Measurements from ENCODE around the gene PIGU. TPM values are rescaled to one million over a fixed set of nuclear protein-coding genes. Genes with fewer than 3 reads are reported as not detected.

PIGU gene
- total and polyA plus RNA-seq, 9 of the 15 experiments (the other 6 are each of a cell fraction or from before 2014, with no cell fraction given), result 6.5 to 100 (median 28.1) TPM

GRCh38 chr20:34537651-34538050 is 139.2 kb downstream of the PIGU start:
- Histone ChIP-seq H3K9me3 (replicated peaks; ENCODE audit: control insufficient read depth, insufficient read depth, low read depth, low read length) (no peaks in the 10 kb centered on the region), H3K9ac (ENCODE audit: insufficient read depth in 1 of 2, low read depth in 2 of 2, low read length in 2 of 2) (peak overlapping the region in 1 of 2 experiments; percentile 70; a peak in 1 of 4 replicates), H3K27ac (ENCODE audit: extremely low read depth, low read depth, low read length) (no peak overlapping the region), H3K4me3 (no peak overlapping the region), H3K79me2 (ENCODE audit: control insufficient read depth, insufficient read depth, low read length) (no peaks in the 10 kb centered on the region), H3K4me2 (ENCODE audit: insufficient read depth, low read length) (no peak overlapping the region), H3K9me1 (ENCODE audit: control insufficient read depth, insufficient read depth, low read length) (no peaks in the 10 kb centered on the region), H2AFZ (ENCODE audit: low read depth, low read length) (no peak overlapping the region), H3K36me3 (ENCODE audit: control insufficient read depth, insufficient read depth, low read length) (peaks cover 65% of the 10 kb centered on the region), H4K20me1 (replicated peaks; ENCODE audit: control insufficient read depth, insufficient read depth, low read length) (0 out of 2 replicates have a peak, but pooled peaks cover 2% of the 10 kb centered on the region), H3K4me1 (replicated peaks in 1 of 2; ENCODE audit: control insufficient read depth in 2 of 2, insufficient read depth in 2 of 2, low read length in 2 of 2) (peaks cover 0 to 3% of the 10 kb centered on the region in 2 experiments; a peak in 1 of 5 replicates), H3K27me3 (ENCODE audit: control insufficient read depth in 2 of 2, insufficient read depth in 2 of 2, low read length in 2 of 2) (no peaks in the 10 kb centered on the region)
- in situ Hi-C loops (cut with MboI), result loop anchor here (10.0 kb wide), 1 partner anchor 167 kb away; the partner anchor contains the start of gene TP53INP2
- ATAC-seq (no peak), DNase-seq (ENCODE audit: extremely low read depth in 1 of 4, low spot score in 3 of 4) (no peak), FAIRE-seq (no peak)
- no TSS peak for BruUV-seq (replicated peaks)
- 93% methylated on average over 5 of the region's 8 CpGs for WGBS (ENCODE audit: insufficient coverage, low coverage, missing lambda C conversion rate)
- ChIA-PET POLR2A (interaction anchor here (1.1 to 2.4 kb wide), 2 partner anchors 21 to 235 kb away, joined by 3 to 8 read pairs; partner anchors contain the start of gene DYNLRB1), CTCF (ENCODE audit: low intra/inter-chr PET ratio) (interaction anchor here (0.9 to 1.3 kb wide), 3 partner anchors 167 to 231 kb away, joined by 4 to 5 read pairs (median 4); no protein-coding TSS in a partner anchor)
- TF ChIP-seq KAT2B (IDR thresholded peaks at IDR 0.05; ENCODE audit: low read depth, low read length) (no peak), ELK1 (CRISPR knock-in tag; IDR thresholded peaks at IDR 0.05) (no peak), HDAC2 (IDR thresholded peaks at IDR 0.05) (no peak), E2F5 (CRISPR knock-in tag; IDR thresholded peaks at IDR 0.05) (no peak), POLR2G (IDR thresholded peaks at IDR 0.05; ENCODE audit: low read depth, low read length) (peak; percentile 31; the same call in 1 of the 2 replicates), CREM (IDR thresholded peaks at IDR 0.05; ENCODE audit: low read depth) (no peak), MNT (conservative IDR thresholded peaks at IDR 0.05) (no peak)
- intact Hi-C loops (cut with micrococcal nuclease), result loop anchor here (1.0 to 5.0 kb wide), 5 partner anchors 167 to 345 kb away; partner anchors contain the start of gene TP53INP2

Measured in K562 (cell line).